Adipose tissue (tissue), 3 donors: Measurements from ENCODE around the gene NPIPB2. TPM values are rescaled to one million over a fixed set of nuclear protein-coding genes. Genes with fewer than 3 reads are reported as not detected.
"Not testable (repeated sequence)": the region's sequence is repeated elsewhere in the genome, so short reads cannot be mapped to it uniquely, and the experiment has no call there.

Experiments used
- H3K27ac ChIP-seq: one replicate; pipeline ENCODE4 v1.5.1; 2013; ENCODE audit warnings: low read depth, low read length
- WGBS, 3 donors: extraction: QIAGEN DNeasy Blood & Tissue Kit; methylation state at CpG; one replicate each; pipeline ENCODE4 v1.1.7; 2013; 5-methylcytosine and 5-hydroxymethylcytosine counted together
- polyA plus RNA-seq, 3 donors: library from polyadenylated mRNA; stranded (reverse); fragments of 200-250 nt; gene quantifications; one replicate each; pipeline ENCODE4 v1.2.3, GENCODE V29; 2013
- donor health status: healthy with polysubstance abuse.
- donor health status: Bipolar disorder and iron deficiency.
- donor health status: healthy.

NPIPB2 gene
- polyA plus RNA-seq: 1 to 10 TPM; 3.1 to 6.2 (median 5.6) TPM

- H3K27ac ChIP-seq: not testable (repeated sequence)
These were observed at the start of gene NPIPB2 for GRCh38 chr16:11941945-11942344. Gene NPIPB2, minus strand, starts transcription at chr16:11942045. Its CDS starts 0 bp downstream, at chr16:11942045.

DNA sequence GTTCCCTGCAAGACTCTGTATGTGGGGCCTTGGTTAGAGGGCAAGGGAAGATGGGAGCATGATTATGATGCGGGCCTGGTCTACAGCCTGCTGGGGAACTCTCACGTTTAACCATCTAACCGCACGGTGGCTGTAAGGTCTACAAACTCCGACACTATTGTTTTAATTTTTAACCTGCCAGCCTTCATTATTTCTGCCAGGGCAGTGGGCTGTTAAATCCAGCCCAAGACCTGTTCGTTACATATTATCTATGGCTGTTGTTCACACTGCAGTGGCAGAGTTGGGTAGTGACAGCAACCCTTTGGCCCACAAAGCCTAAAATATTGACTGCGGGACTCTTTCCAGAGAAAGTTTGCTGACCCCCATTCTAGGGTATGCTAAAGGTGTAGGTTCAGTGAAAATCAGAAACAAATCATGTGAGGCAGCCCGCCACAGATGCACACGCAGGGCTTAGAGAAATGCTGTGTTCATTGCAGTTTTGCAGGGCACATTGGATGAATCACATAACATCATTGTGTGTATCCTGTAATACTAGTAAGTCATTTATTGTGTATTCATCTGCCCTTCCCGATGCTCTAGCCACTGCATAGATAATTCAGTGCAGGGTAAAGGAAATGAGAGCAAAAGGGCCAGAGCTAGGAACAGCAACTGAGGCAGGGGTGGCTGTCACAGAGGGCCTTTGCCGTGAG, 49.0 kb upstream of the NPIPB2 start:
- WGBS, 3 donors: 76 to 94% (median 91%) methylated on average over 11 of the region's 11 CpGs
- no peak overlapping the region for H3K27ac ChIP-seq

More at GRCh38 chr16:11941945-11942344, at the start of gene NPIPB2:
- WGBS, 3 donors: 79 to 97% (median 95%) methylated on average over 3 of the region's 4 CpGs

GRCh38 chr16:11988258-11988978, 46.6 kb upstream of the NPIPB2 start:
- H3K27ac ChIP-seq: no peak overlapping the region
- WGBS, 3 donors: 68 to 75% (median 73%) methylated on average over 5 of the region's 5 CpGs

DNA sequence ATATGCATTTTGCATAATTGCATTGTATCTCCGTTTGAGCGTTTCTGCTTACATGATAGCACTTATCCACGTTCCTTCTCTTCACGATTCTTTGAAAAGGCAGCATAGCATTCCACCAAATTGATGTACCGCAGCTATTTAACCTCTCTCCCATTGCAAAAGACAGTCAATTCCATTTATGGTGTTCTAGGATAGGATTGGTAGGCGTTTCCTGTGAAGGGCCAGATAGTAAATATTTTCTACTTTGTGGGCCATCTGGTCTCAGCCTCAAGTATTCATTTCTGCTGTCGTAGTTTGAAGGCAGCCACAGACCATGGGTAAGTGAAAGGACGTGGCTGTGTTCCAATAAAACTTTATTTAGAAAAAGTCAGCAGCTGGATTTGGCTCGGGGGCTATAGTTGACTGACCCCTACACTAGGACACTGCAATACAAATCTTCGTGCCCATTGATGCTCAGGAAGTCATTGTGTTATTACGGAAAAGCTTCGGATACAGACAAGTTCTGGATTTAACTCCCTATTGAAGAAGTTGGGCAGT, 44.7 kb upstream of the NPIPB2 start:
- no peak overlapping the region for H3K27ac ChIP-seq
- 87 to 91% (median 91%) methylated on average over 12 of the region's 12 CpGs for WGBS, 3 donors

DNA sequence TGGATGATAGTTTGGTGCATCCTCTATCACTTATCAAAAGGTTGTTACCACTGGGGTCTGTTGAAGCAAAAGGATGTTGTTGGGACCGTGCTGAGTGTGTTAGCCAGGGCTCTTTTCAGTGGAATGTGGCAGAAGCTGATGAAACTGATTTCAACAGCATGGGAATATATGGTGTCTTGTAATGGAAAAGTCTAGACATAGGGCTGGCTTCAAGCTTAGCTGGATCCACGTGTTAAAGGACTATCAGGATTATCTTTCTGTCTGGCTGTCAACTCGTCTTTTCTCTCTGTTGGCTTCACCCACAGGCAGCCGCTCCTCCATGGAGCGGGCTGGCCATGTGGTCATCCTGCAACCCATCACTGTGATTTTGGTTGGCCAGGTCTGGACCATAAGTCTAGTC, 43.4 kb upstream of the NPIPB2 start:
- no peak overlapping the region for H3K27ac ChIP-seq
- WGBS, 3 donors: 72 to 83% (median 80%) methylated on average over 5 of the region's 5 CpGs

DNA sequence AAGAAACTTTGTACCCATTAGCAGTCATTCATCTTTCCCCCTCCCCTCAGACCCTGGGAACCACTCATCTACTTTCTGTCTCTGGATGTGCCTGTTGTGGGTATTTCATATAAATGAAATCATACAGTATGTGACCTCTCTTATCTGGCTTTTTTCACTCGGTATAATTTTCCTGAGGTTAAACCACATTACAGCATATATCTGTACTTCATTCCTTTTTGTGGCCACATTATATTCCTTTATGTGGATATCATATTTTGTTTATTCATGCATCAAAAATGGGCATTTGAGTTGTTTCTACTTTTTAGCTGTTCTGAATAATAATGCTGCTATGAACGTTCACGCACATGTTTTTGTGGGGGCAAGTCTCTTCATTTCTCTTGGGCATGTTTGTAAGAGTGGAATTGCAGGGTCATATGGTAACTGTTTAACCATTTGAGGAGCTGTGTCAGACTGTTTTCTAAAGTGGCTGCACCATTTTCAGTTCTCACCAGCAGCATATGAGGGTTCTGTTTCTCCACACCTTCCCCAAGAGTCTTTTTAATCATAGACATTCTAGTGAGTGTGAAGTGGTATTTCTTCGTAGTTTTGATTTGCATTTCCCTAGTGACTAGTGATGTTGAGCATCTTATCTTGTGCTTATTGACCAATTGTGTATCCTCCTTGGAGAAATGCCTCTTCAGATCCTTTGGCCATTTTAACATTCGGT, 38.4 kb upstream of the NPIPB2 start:
- H3K27ac ChIP-seq: no peak overlapping the region
- 73 to 79% (median 74%) methylated on average over 5 of the region's 5 CpGs for WGBS, 3 donors

DNA sequence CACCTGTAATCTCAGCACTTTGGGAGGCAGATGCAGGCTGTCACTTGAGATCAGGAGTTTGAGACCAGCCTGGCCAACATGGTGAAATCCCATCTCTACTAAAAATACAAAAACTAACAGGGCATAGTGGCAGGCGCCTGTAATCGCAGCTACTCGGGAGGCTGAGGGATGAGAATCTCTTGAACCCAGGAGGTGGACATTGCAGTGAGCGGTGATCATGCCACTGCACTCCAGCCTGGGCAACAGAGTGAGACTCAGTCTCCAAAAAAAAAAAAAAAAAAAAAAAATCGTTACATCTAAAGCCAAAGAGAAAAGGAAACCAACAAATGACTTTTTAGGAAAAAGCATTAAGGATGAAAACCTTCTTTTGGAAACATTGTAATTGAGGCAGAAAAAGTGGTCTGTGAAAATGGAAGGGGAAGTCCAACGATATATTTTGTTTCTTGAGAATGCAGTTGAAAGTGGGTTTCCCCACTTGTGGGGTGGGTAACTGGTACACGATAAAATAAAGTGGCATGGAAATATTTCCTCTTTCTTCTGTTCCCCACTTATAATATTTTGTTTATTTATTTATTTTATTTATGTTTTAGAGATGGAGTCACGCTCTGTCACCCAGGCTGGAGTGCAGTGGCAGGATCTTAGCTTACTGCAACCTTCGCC, 37.3 kb upstream of the NPIPB2 start:
- 79 to 86% (median 84%) methylated on average over 9 of the region's 9 CpGs for WGBS, 3 donors

GRCh38 chr16:11978080-11978479, 36.2 kb upstream of the NPIPB2 start:
- 73 to 87% (median 73%) methylated on average over 2 of the region's 2 CpGs for WGBS, 3 donors
- H3K27ac ChIP-seq: no peak overlapping the region

More for the DNA sequence above, 37.3 kb upstream of the NPIPB2 start:
- H3K27ac ChIP-seq: no peak overlapping the region

- no peak overlapping the region for H3K27ac ChIP-seq
- WGBS, 3 donors: 22 to 32% (median 25%) methylated on average over 12 of the region's 12 CpGs
These were observed 35.7 kb upstream of the NPIPB2 start for GRCh38 chr16:11977376-11978041.

- H3K27ac ChIP-seq: no peak overlapping the region
- 1% methylated on average over 13 to 22 of the region's 22 CpGs for WGBS, 3 donors
These were observed 35.1 kb upstream of the NPIPB2 start for GRCh38 chr16:11976850-11977375.

GRCh38 chr16:11973070-11973469, 31.2 kb upstream of the NPIPB2 start:
- no peak overlapping the region for H3K27ac ChIP-seq
- WGBS, 3 donors: 82 to 89% (median 87%) methylated on average over 5 of the region's 5 CpGs

DNA sequence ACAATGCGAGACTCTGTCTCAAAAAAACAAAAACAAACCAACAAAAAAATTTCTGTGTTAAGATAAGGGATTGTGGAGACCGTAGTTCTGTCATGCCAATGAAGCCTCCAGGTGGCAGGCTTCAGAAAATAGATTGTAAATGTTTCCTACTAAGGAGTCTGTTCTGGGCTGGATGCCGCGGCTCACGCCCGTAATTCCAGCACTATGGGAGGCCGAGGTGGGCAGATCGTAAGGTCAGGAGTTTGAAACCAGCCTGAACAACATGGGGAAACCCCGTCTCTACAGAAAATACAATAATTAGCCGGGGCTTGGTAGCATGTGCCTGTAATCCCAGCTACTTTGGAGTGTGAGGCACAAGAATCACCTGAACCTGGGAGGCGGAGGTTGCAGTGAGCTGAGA, 30.3 kb upstream of the NPIPB2 start:
- H3K27ac ChIP-seq: no peak overlapping the region
- WGBS, 3 donors: 63 to 82% (median 71%) methylated on average over 11 of the region's 11 CpGs

DNA sequence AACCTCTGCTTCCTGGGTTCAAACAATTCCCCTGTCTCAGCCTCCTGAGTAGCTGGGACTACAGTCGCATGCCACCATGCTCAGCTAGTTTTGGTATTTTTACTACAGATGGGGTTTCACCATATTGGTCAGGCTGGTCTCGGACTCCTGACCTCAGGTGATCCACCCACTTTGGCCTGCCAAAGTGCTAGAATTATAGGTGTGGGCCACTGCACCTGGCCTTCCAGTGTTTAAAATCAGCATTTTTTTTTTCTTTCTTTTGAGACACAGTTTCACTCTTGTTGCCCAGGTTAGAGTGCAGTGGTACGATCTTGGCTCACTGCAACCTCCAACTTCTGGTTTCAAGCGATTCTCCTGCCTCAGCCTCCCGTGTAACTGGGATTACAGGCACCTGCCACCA, 28.4 kb upstream of the NPIPB2 start:
- not testable (repeated sequence) for H3K27ac ChIP-seq
- 95 to 99% (median 95%) methylated on average over 5 of the region's 5 CpGs for WGBS, 3 donors

DNA sequence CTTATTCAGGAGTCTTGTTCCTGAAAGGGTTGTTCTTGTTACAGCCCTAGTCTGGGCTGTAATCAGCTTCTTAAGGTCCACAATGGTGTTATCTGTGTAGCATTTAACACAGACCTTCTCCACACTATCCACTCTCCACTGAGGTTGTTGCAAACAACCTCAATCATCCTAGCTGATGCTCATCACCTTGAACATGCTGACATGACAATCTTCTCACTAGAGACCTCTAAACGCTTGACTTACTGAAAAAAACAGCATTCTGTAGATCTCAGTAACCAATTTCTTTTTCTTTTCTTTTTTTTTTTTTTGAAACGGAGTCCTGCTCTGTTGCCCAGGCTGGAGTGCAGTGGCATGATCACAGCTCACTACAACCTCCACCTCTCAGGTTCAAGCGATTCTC, 26.7 kb upstream of the NPIPB2 start:
- 91 to 94% (median 93%) methylated on average over 3 of the region's 3 CpGs for WGBS, 3 donors
- H3K27ac ChIP-seq: no peak overlapping the region

GRCh38 chr16:11967195-11967911, 25.5 kb upstream of the NPIPB2 start:
- WGBS, 3 donors: 48 to 75% (median 74%) methylated on average over 17 of the region's 17 CpGs

DNA sequence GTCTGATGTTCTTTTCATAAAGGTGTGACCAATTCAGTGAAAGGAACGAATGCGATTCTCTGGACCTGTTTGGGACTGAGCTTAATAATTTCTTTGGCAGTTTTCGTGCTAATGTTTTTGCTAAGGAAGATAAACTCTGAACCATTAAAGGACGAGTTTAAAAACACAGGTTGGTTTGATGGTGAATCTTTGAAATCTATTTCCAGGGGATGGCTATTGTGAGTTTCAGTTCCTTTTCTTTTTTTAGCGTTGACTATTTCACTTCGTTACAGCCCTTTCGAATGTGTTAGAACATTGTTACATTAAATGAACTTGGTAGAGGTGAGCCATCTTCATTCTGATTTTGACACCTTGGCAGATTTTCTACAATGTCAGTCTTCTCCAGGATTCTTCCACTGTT, 24.3 kb upstream of the NPIPB2 start:
- no peak overlapping the region for H3K27ac ChIP-seq
- WGBS, 3 donors: 75 to 82% (median 80%) methylated on average over 7 of the region's 7 CpGs

More at GRCh38 chr16:11967195-11967911, 25.5 kb upstream of the NPIPB2 start:
- no peak overlapping the region for H3K27ac ChIP-seq
